GM12878 (cell line): Measurements from ENCODE around the gene VLDLR. TPM values are rescaled to one million over a fixed set of nuclear protein-coding genes. Genes with fewer than 3 reads are reported as not detected.

ENCODE experiments used
- ATAC-seq: fragments of 200-7000 bp; cut with Tn5 transposase; 3 replicates; pipeline ENCODE4 v1.9.1; 2020; ENCODE audit warnings: mild to moderate bottlenecking, moderate library complexity
- BruUV-seq: library from RNA; stranded (reverse); fragments of 400-500 nt; replicated peaks from 2 replicates; lab custom pipeline; 2021; lab: Mats Ljungman, UMichigan
- CTCF ChIA-PET: fragments of 300-600 bp; sonication (Branson Sonifier 250); formaldehyde crosslinking; extraction: SDS; loops from one replicate; lab custom pipeline; 2021; ENCODE audit warnings: inconsistent platforms; lab: Yijun Ruan, JAX
- POLR2A ChIA-PET: fragments of 350-600 bp; formaldehyde crosslinking; extraction: SDS; loops from one replicate; lab custom pipeline; 2021; ENCODE audit warnings: inconsistent platforms; lab: Charles Lee
- RAD21 ChIA-PET: fragments of 300-600 bp; sonication (Branson Sonifier 250); formaldehyde crosslinking; loops from one replicate; lab custom pipeline; 2023; ENCODE audit warnings: antibody characterized with exemption; ENCODE audit not compliant: unreplicated experiment; lab: Charles Lee
- SMC1A ChIA-PET: fragments of 300-600 bp; sonication (Branson Sonifier 250); formaldehyde crosslinking; loops from one replicate; lab custom pipeline; 2023; ENCODE audit not compliant: unreplicated experiment, uncharacterized antibody; lab: Charles Lee
- DNase-seq: peaks from one replicate; pipeline ENCODE4 v3.0.0-alpha.2; 2011; ENCODE audit warnings: low read depth, low spot score
- FAIRE-seq: peaks from 3 replicates; lab custom pipeline; 2011; peaks lifted over from hg19 to GRCh38; lab: Jason Lieb, UNC
- H2AFZ ChIP-seq: 2 replicates; pipeline ENCODE4 v1.6.0; 2011; ENCODE audit warnings: low read depth, low read length, control low read depth; ENCODE audit not compliant: control insufficient read depth
- H3K27ac ChIP-seq: 2 replicates; pipeline ENCODE4 v1.5.1; 2011; ENCODE audit warnings: control low read depth; ENCODE audit not compliant: control insufficient read depth, insufficient read depth
- H3K27me3 ChIP-seq, 2 experiments: replicated peaks in 1 of 2; 2 replicates each; pipeline versions ENCODE4 v1.6.0 to v1.6.1; 2011; ENCODE audit warnings: low read length in 1 of 2; ENCODE audit not compliant: control insufficient read depth in 2 of 2, insufficient read depth in 2 of 2
- H3K36me3 ChIP-seq, 2 experiments: 2 replicates each; pipeline ENCODE4 v1.5.1; 2011; ENCODE audit warnings: low read length in 1 of 2; ENCODE audit not compliant: control insufficient read depth in 2 of 2, insufficient read depth in 2 of 2
- H3K4me1 ChIP-seq: 2 replicates; pipeline ENCODE4 v1.6.1; 2011; ENCODE audit warnings: mild to moderate bottlenecking, low read length, moderate library complexity, mixed read lengths; ENCODE audit not compliant: control insufficient read depth, insufficient read depth
- H3K4me2 ChIP-seq: 2 replicates; pipeline ENCODE4 v1.6.0; 2011; ENCODE audit warnings: control low read depth; ENCODE audit not compliant: control insufficient read depth, insufficient read depth
- H3K4me3 ChIP-seq: fragments of 200-600 bp; sonication (generic); 2 replicates; pipeline ENCODE4 v1.5.1; 2016
- H3K79me2 ChIP-seq: 2 replicates; pipeline ENCODE4 v1.6.0; 2011; ENCODE audit warnings: low read length; ENCODE audit not compliant: control insufficient read depth, insufficient read depth
- H3K9ac ChIP-seq: 2 replicates; pipeline ENCODE4 v1.8.0; 2011; ENCODE audit warnings: low read length, control low read depth, mixed read lengths; ENCODE audit not compliant: control insufficient read depth, insufficient read depth
- H3K9me3 ChIP-seq: replicated peaks from 3 replicates; pipeline ENCODE4 v1.5.1; 2011; ENCODE audit warnings: mild to moderate bottlenecking, low read length; ENCODE audit not compliant: control insufficient read depth, insufficient read depth
- H4K20me1 ChIP-seq: 2 replicates; pipeline ENCODE4 v1.6.0; 2011; ENCODE audit not compliant: control insufficient read depth, insufficient read depth
- BHLHE40 ChIP-seq, 2 experiments: fragments of 450-650 bp in 1 of 2; IDR thresholded peaks; 2 replicates each; pipeline ENCODE4 v1.6.1; 2011 to 2017; ENCODE audit warnings: low read depth in 2 of 2, borderline replicate concordance in 1 of 2, improper control_type of control experiment in 1 of 2, low read length in 1 of 2, mild to moderate bottlenecking in 1 of 2
- CHD1 ChIP-seq: IDR thresholded peaks from 2 replicates; pipeline ENCODE4 v1.6.1; 2012; ENCODE audit warnings: low read depth, low read length, improper control_type of control experiment
- MEF2A ChIP-seq: IDR thresholded peaks from 2 replicates; pipeline ENCODE4 v1.6.1; 2011; ENCODE audit warnings: low read depth, mild to moderate bottlenecking, low read length, moderate library complexity; ENCODE audit not compliant: insufficient read depth
- NFXL1 ChIP-seq: fragments of 450-650 bp; IDR thresholded peaks from 2 replicates; pipeline ENCODE4 v1.6.1; 2017; ENCODE audit warnings: antibody characterized with exemption, mild to moderate bottlenecking, borderline replicate concordance
- NFYB ChIP-seq: IDR thresholded peaks from 2 replicates; pipeline ENCODE4 v1.6.1; 2011; ENCODE audit warnings: low read depth, mild to moderate bottlenecking, low read length, improper control_type of control experiment, moderate library complexity; ENCODE audit not compliant: insufficient read depth
- PBX3 ChIP-seq: IDR thresholded peaks from 2 replicates; pipeline ENCODE4 v1.6.1; 2011; ENCODE audit warnings: mild to moderate bottlenecking, low read depth, low read length, moderate library complexity; ENCODE audit not compliant: insufficient replicate concordance
- SUPT20H ChIP-seq: IDR thresholded peaks from 2 replicates; pipeline ENCODE4 v1.6.1; 2011; ENCODE audit warnings: low read depth, mild to moderate bottlenecking, low read length, moderate library complexity, borderline replicate concordance; ENCODE audit not compliant: control insufficient read depth
- TCF12 ChIP-seq: IDR thresholded peaks from 2 replicates; pipeline ENCODE4 v1.6.1; 2011; ENCODE audit warnings: low read depth, mild to moderate bottlenecking, low read length
- TCF7 ChIP-seq: IDR thresholded peaks from 2 replicates; pipeline ENCODE4 v1.6.1; 2014; ENCODE audit warnings: antibody characterized with exemption, borderline replicate concordance
- ZBTB11 ChIP-seq: fragments of 450-650 bp; formaldehyde crosslinking; IDR thresholded peaks from 2 replicates; pipeline ENCODE4 v1.5.0; 2022; ENCODE audit warnings: mild to moderate bottlenecking, missing genetic modification characterization
- ZNF622 ChIP-seq: fragments of 450-650 bp; IDR thresholded peaks from 2 replicates; pipeline ENCODE4 v1.6.1; 2017; ENCODE audit warnings: mild to moderate bottlenecking, inconsistent platforms
- WGBS: methylation state at CpG from one replicate; pipeline ENCODE4 v1.1.6; 2016; ENCODE audit warnings: low lambda C conversion rate; ENCODE audit not compliant: insufficient replicate concordance, insufficient coverage; ENCODE audit errors: missing lambda C conversion rate; 5-methylcytosine and 5-hydroxymethylcytosine counted together
- in situ Hi-C: fragments of 300-500 bp; cut with MboI; formaldehyde crosslinking; loops from 9 replicates; pipeline ENCODE4 v1.14.3; 2018; ENCODE audit warnings: mixed read lengths
- intact Hi-C: fragments of 100-400 bp; cut with micrococcal nuclease; formaldehyde crosslinking; loops from one replicate; pipeline ENCODE4 v1.14.2; 2022; ENCODE audit not compliant: unreplicated experiment
- polyA plus RNA-seq, 11 experiments: library from polyadenylated mRNA; depleted of rRNA in 4 of 11; unstranded in 6 of 11; stranded (reverse) in 5 of 11; fragments of >200 nt; fragmentation: Nextera tagmentation in 4 of 11; fragmentation: Illumina TruSeq in 1 of 11; extraction: Ambion mirVana in 4 of 11; extraction: Trizol in 1 of 11; gene quantifications; 1 replicate in 1 of 11; 2 replicates in 10 of 11; pipeline versions ENCODE4 v1.2.1 to v1.2.3, GENCODE V29; 2011 to 2016; ENCODE audit warnings: inconsistent platforms in 2 of 11, missing spikeins in 2 of 11, low read depth in 1 of 11
- total RNA-seq, 4 experiments: library from RNA; depleted of rRNA in 3 of 4; stranded (reverse); fragments of >200 nt in 3 of 4; fragmentation: Illumina TruSeq in 1 of 4; extraction: Trizol in 1 of 4; gene quantifications; 2 replicates each; pipeline versions ENCODE4 v1.2.1 to v1.2.3, GENCODE V29; 2013 to 2021

VLDLR gene
- total and polyA plus RNA-seq, 10 of the 15 experiments (the other 5 are each of a cell fraction or from before 2014, with no cell fraction given), result 0.14 to 5.9 (median 0.57) TPM

GRCh38 chr9:2700398-2700797, 78.8 kb downstream of the VLDLR start:
- ChIA-PET RAD21 (interaction anchor here (1.5 kb wide), 1 partner anchor 27 kb away, joined by 3 read pairs; no protein-coding TSS in a partner anchor), CTCF (no interaction called here), POLR2A (no interaction called here), SMC1A (interaction anchor here (1.1 to 1.6 kb wide), 4 partner anchors 12 to 430 kb away, joined by 3 read pairs; no protein-coding TSS in a partner anchor)
- intact Hi-C loops (no loop called here), in situ Hi-C loops (no loop called here)
- H3K27ac ChIP-seq, result no peak overlapping the region
- H2AFZ ChIP-seq, result no peak overlapping the region
- no peak overlapping the region for H3K4me3 ChIP-seq
- H3K36me3 ChIP-seq, result no peaks in the 10 kb centered on the region
- WGBS, result 78% methylated on average over 6 of the region's 6 CpGs
- H3K79me2 ChIP-seq, result no peaks in the 10 kb centered on the region
- H4K20me1 ChIP-seq, result no peaks in the 10 kb centered on the region
- peaks cover 4% of the 10 kb centered on the region; the same call in 1 of the 2 replicates for H3K4me1 ChIP-seq
- peaks cover 3% of the 10 kb centered on the region for H3K9me3 ChIP-seq
- FAIRE-seq, result no peak
- TF ChIP-seq BHLHE40 (IDR thresholded peaks at IDR 0.05; ENCODE audit: borderline replicate concordance in 1 of 2, low read depth in 2 of 2, low read length in 1 of 2) (no peak), TCF7 (no peak)
- no TSS peak for BruUV-seq
- no peak for DNase-seq
- no peak for ATAC-seq
- no peak overlapping the region for H3K9ac ChIP-seq
- no peaks in the 10 kb centered on the region for H3K27me3 ChIP-seq
- H3K4me2 ChIP-seq, result no peak overlapping the region

GRCh38 chr9:2700909-2701550, 79.4 kb downstream of the VLDLR start:
- FAIRE-seq, result no peak
- no peak overlapping the region for H3K4me3 ChIP-seq
- H3K9me3 ChIP-seq, result peaks cover 3% of the 10 kb centered on the region; the same call in 2 of the 3 replicates
- WGBS, result 81% methylated on average over 10 of the region's 10 CpGs
- H3K27me3 ChIP-seq, result no peaks in the 10 kb centered on the region
- H3K4me2 ChIP-seq, result no peak overlapping the region
- no peak overlapping the region for H2AFZ ChIP-seq
- intact Hi-C loops, result no loop called here
- no peaks in the 10 kb centered on the region for H3K79me2 ChIP-seq
- ATAC-seq, result no peak
- H3K9ac ChIP-seq, result no peak overlapping the region
- DNase-seq, result no peak
- in situ Hi-C loops, result no loop called here
- ChIA-PET SMC1A (interaction anchor here (1.2 to 1.6 kb wide), 3 partner anchors 27 to 431 kb away, joined by 3 read pairs; no protein-coding TSS in a partner anchor), CTCF (no interaction called here), POLR2A (no interaction called here), RAD21 (no interaction called here)
- H4K20me1 ChIP-seq, result no peaks in the 10 kb centered on the region
- no peaks in the 10 kb centered on the region for H3K36me3 ChIP-seq
- no TSS peak for BruUV-seq
- no peak overlapping the region for H3K27ac ChIP-seq
- peaks cover 4% of the 10 kb centered on the region; the same call in 1 of the 2 replicates for H3K4me1 ChIP-seq
- TF ChIP-seq ZBTB11 (CRISPR knock-in tag), result no peak
- TF ChIP-seq MEF2A, result no peak
- TF ChIP-seq NFXL1, result no peak
- TF ChIP-seq TCF12, result no peak
- no peak for TF ChIP-seq BHLHE40 (IDR thresholded peaks at IDR 0.05; ENCODE audit: borderline replicate concordance in 1 of 2, low read depth in 2 of 2, low read length in 1 of 2)
- TF ChIP-seq ZNF622, result no peak
- TF ChIP-seq CHD1, result no peak
- no peak for TF ChIP-seq NFYB
- TF ChIP-seq PBX3, result no peak
- no peak for TF ChIP-seq SUPT20H
